DND-41 (cell line): ENCODE data around the gene TRMT61B.
A peak's percentile ranks its signal among the peaks of the same experiment; 100 is the strongest.

Experiments
- ATAC-seq: fragments of 200-7000 bp; cut with Tn5 transposase; 3 replicates; pipeline ENCODE4 v1.9.1; 2021; ENCODE audit warnings: low read depth; ENCODE audit not compliant: insufficient read depth
- DNase-seq: peaks from one replicate; pipeline ENCODE4 v3.0.0-alpha.2; 2020
- H2AFZ ChIP-seq: 2 replicates; pipeline ENCODE4 v1.6.0; 2012; ENCODE audit warnings: low read depth, low read length
- H3K27ac ChIP-seq: 2 replicates; pipeline ENCODE4 v1.5.1; 2012; ENCODE audit warnings: low read length, inconsistent platforms
- H3K27me3 ChIP-seq: fragments of 200-600 bp; sonication (generic); 2 replicates; pipeline ENCODE4 v1.6.0; 2012; ENCODE audit warnings: low read length, mild to moderate bottlenecking, inconsistent platforms; ENCODE audit not compliant: insufficient read depth, poor library complexity
- H3K36me3 ChIP-seq: 2 replicates; pipeline ENCODE4 v1.5.1; 2012; ENCODE audit warnings: low read length, inconsistent platforms; ENCODE audit not compliant: insufficient read depth
- H3K4me1 ChIP-seq: 2 replicates; pipeline ENCODE4 v1.5.1; 2012; ENCODE audit warnings: mild to moderate bottlenecking, low read length; ENCODE audit not compliant: insufficient read depth
- H3K4me2 ChIP-seq: 2 replicates; pipeline ENCODE4 v1.6.0; 2012; ENCODE audit warnings: mild to moderate bottlenecking, moderate library complexity, low read length, inconsistent platforms; ENCODE audit not compliant: insufficient read depth
- H3K4me3 ChIP-seq, 2 experiments: fragments of 200-600 bp in 1 of 2; shearing (Covaris generic) in 1 of 2; 2 replicates each; pipeline ENCODE4 v1.5.1; 2012 to 2016; ENCODE audit warnings: inconsistent platforms in 2 of 2, low read length in 2 of 2, mild to moderate bottlenecking in 2 of 2, low read depth in 1 of 2, moderate library complexity in 1 of 2
- H3K79me2 ChIP-seq: 2 replicates; pipeline ENCODE4 v1.6.0; 2012; ENCODE audit warnings: low read length, inconsistent platforms; ENCODE audit not compliant: insufficient read depth
- H3K9ac ChIP-seq: 2 replicates; pipeline ENCODE4 v1.6.0; 2012; ENCODE audit warnings: low read depth, mild to moderate bottlenecking, inconsistent platforms, low read length, moderate library complexity
- H3K9me3 ChIP-seq: 2 replicates; pipeline ENCODE4 v1.5.1; 2012; ENCODE audit warnings: low read length, moderate library complexity, mild to moderate bottlenecking, inconsistent platforms; ENCODE audit not compliant: insufficient read depth, severe bottlenecking
- H4K20me1 ChIP-seq: 2 replicates; pipeline ENCODE4 v1.6.0; 2012; ENCODE audit warnings: low read length; ENCODE audit not compliant: insufficient read depth
- EZH2 ChIP-seq: IDR thresholded peaks from 3 replicates; pipeline ENCODE4 v1.6.1; 2012; ENCODE audit warnings: borderline replicate concordance, low read depth, mild to moderate bottlenecking, moderate library complexity, low read length, inconsistent platforms; ENCODE audit not compliant: severe bottlenecking
- TF ChIP-seq, protein P1 (sequence below): IDR thresholded peaks from 2 replicates; pipeline ENCODE4 v1.5.1; 2012; ENCODE audit warnings: borderline replicate concordance, low read length, moderate library complexity, mild to moderate bottlenecking; ENCODE audit not compliant: poor library complexity, severe bottlenecking; ENCODE audit errors: extremely low read depth

TRMT61B gene

DNA sequence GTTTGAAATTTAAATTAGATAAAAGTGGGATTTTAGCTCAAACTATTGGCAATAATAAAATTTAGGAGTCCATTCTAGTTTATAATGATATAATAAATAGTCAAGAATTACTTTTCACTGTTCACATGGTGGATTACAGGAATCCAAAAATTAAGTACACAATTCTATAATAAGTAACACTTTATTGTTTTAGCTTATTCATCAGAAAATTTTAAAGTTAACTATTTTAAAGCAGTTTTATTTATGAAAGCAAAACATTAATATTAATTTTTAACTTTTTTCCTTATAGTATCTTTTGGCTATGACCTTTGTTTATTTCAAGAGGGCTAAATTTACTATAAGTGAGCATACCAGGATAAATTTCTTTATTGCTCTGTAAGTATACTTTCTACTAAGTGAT is 48.1 kb downstream of the TRMT61B start:
- no peaks in the 10 kb centered on the region for H4K20me1 ChIP-seq
- no peaks in the 10 kb centered on the region for H3K79me2 ChIP-seq
- no peak overlapping the region for H3K9ac ChIP-seq
- DNase-seq: no peak
- no peak for TF ChIP-seq EZH2
- TF ChIP-seq, protein P1, sequence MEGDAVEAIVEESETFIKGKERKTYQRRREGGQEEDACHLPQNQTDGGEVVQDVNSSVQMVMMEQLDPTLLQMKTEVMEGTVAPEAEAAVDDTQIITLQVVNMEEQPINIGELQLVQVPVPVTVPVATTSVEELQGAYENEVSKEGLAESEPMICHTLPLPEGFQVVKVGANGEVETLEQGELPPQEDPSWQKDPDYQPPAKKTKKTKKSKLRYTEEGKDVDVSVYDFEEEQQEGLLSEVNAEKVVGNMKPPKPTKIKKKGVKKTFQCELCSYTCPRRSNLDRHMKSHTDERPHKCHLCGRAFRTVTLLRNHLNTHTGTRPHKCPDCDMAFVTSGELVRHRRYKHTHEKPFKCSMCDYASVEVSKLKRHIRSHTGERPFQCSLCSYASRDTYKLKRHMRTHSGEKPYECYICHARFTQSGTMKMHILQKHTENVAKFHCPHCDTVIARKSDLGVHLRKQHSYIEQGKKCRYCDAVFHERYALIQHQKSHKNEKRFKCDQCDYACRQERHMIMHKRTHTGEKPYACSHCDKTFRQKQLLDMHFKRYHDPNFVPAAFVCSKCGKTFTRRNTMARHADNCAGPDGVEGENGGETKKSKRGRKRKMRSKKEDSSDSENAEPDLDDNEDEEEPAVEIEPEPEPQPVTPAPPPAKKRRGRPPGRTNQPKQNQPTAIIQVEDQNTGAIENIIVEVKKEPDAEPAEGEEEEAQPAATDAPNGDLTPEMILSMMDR: no peak
- no peaks in the 10 kb centered on the region for H3K9me3 ChIP-seq
- H3K27ac ChIP-seq: no peak overlapping the region
- no peak overlapping the region for H3K4me3 ChIP-seq
- H3K4me2 ChIP-seq: no peak overlapping the region
- H3K4me1 ChIP-seq: no peaks in the 10 kb centered on the region
- no peaks in the 10 kb centered on the region for H3K36me3 ChIP-seq
- ATAC-seq: no peak
- H2AFZ ChIP-seq: no peak overlapping the region
- no peaks in the 10 kb centered on the region for H3K27me3 ChIP-seq

DNA sequence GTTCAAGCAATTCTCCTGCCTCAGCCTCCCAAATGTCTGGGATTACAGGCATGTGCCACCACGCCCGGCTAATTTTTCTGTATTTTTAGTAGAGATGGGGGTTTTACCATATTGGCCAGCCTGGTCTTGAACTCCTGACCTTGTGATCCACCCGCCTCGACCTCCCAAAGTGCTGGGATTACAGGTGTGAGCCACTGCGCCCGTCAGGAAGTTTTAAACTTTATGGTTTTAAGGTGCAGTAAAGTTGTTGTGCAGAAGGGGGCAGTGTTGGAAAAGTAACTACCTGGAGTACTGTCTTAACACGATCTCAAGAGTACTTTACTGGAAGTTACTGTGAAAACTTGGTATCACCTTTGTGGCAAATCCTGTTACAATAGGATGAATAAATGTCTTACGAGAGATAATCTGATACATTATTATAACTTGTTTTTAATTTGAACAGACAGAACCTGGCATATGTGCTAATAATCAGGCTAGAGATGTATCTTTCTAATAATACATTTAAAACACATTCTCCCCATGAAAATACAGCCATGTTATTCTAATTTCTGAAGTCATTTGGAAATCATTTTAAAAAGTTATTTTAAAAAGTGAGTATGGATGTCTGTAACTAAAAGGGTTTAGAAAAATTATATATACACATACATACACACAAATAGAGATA is 48.7 kb downstream of the TRMT61B start:
- H3K4me2 ChIP-seq: no peak overlapping the region

DNA sequence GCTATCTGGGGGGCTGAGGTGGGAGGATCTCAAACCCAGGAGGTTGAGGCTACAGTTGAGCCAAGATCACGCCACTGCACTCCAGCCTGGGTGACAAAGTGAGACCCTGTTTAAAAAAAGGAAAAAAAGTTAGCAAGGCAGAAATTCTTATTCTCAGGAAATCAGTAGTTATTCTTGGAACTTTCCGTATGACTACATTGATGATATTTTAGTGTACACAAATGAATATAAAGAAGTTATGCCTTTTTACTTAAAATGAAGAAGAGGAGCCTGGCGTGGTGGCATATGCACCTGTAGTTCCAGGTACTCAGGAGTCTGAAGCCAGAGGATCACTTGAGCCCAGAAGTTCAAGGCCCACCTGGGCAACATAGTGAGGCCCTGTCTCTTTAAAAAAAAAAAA is 52.1 kb downstream of the TRMT61B start:
- no peak for DNase-seq
- Histone ChIP-seq H2AFZ (no peak overlapping the region), H4K20me1 (no peaks in the 10 kb centered on the region), H3K9ac (no peak overlapping the region), H3K4me1 (no peaks in the 10 kb centered on the region), H3K4me3 (no peak overlapping the region), H3K27me3 (no peaks in the 10 kb centered on the region), H3K4me2 (no peak overlapping the region), H3K36me3 (no peaks in the 10 kb centered on the region), H3K79me2 (no peaks in the 10 kb centered on the region), H3K9me3 (no peaks in the 10 kb centered on the region), H3K27ac (no peak overlapping the region)
- TF ChIP-seq, protein P1: no peak
- no peak for TF ChIP-seq EZH2
- no peak for ATAC-seq

More for the DNA sequence above, 48.7 kb downstream of the TRMT61B start:
- no peak for TF ChIP-seq EZH2
- TF ChIP-seq, protein P1: peak; percentile 80
- Histone ChIP-seq H3K79me2 (no peaks in the 10 kb centered on the region), H4K20me1 (no peaks in the 10 kb centered on the region), H3K9me3 (no peaks in the 10 kb centered on the region), H3K9ac (no peak overlapping the region), H3K27ac (no peak overlapping the region), H3K4me3 (no peak overlapping the region), H3K4me1 (no peaks in the 10 kb centered on the region), H2AFZ (no peak overlapping the region), H3K27me3 (no peaks in the 10 kb centered on the region), H3K36me3 (no peaks in the 10 kb centered on the region)
- DNase-seq: peak; percentile 70
- ATAC-seq: peak; percentile 87
